ENCODE measurements around the gene SCML1.
A peak's percentile ranks its signal among the peaks of the same experiment; 100 is the strongest.

Gene SCML1

DNA sequence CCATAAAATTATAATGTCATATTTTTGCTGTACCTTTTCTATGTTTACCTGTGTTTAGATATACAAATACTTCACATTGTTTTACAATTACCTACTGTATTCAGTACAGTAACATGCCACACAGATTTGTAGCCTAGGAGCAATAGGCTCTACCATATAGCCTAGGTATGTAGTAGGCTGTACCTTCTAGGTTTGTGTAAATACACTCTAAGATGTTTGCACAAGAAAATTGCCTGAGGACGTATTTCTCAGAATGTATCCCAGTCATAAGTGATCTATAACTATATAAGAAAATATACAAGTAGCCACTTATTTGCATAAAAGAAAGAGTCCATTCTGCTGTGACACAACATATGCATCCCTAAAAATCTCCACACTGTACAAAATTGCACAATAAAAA is 36.3 kb upstream of the SCML1 start:
- H3K4me3 ChIP-seq (ENCODE audit: low read depth, low read length): no peak overlapping the region
- DNase-seq (ENCODE audit: low read depth, low spot score): no peak
- CTCF ChIA-PET: no interaction called here
- TF ChIP-seq, protein P1, sequence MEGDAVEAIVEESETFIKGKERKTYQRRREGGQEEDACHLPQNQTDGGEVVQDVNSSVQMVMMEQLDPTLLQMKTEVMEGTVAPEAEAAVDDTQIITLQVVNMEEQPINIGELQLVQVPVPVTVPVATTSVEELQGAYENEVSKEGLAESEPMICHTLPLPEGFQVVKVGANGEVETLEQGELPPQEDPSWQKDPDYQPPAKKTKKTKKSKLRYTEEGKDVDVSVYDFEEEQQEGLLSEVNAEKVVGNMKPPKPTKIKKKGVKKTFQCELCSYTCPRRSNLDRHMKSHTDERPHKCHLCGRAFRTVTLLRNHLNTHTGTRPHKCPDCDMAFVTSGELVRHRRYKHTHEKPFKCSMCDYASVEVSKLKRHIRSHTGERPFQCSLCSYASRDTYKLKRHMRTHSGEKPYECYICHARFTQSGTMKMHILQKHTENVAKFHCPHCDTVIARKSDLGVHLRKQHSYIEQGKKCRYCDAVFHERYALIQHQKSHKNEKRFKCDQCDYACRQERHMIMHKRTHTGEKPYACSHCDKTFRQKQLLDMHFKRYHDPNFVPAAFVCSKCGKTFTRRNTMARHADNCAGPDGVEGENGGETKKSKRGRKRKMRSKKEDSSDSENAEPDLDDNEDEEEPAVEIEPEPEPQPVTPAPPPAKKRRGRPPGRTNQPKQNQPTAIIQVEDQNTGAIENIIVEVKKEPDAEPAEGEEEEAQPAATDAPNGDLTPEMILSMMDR (IDR thresholded peaks at IDR 0.05; ENCODE audit: insufficient read depth, low read length, missing control alignments): no peak
- POLR2A ChIA-PET: no interaction called here

DNA sequence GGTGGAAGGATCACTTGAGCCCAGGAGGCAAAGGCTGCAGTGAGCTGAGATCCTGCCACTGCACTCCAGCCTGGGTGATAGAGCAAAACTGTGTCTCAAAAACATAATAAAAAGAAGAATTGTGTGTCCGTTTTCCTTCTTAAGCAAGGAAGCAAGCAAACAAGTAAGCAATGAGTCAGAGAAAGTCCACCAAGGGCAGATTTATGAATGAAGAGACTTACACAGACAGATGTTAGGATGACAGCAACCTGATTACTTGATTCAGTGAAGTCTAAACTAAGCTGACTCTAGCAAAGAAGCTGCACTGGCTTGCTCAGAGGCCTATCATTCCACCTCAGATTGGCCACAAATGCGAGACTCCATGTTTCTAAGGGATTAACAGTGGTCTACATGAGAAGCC is 34.1 kb upstream of the SCML1 start:
- DNase-seq (ENCODE audit: low read depth, low spot score): no peak
- POLR2A ChIA-PET: no interaction called here
- TF ChIP-seq, protein P1 (IDR thresholded peaks at IDR 0.05; ENCODE audit: insufficient read depth, low read length, missing control alignments): no peak
- CTCF ChIA-PET: no interaction called here
- no peak overlapping the region for H3K4me3 ChIP-seq (ENCODE audit: low read depth, low read length)

DNA sequence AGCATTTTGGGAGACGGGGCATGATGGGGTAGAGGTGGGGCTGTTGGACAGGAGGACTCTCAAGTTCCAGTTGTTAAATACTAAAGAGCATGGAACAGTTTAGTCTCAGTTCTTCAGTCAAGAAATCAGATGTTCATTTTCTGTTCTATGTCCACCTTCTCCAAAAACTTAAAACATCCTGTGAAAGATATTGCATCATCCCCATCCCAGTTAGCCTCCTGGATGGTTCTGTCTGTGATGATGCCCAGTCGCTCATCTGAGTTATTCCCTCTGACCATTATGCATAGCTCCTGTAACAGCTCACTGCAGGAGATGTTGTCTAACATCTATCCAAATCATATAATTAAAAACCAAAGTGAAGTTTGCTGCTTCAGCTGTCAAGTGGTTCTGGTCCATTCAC is 32.1 kb upstream of the SCML1 start:
- TF ChIP-seq, protein P1 (IDR thresholded peaks at IDR 0.05; ENCODE audit: insufficient read depth, low read length, missing control alignments): no peak
- DNase-seq (ENCODE audit: low read depth, low spot score): no peak
- H3K4me3 ChIP-seq (ENCODE audit: low read depth, low read length): no peak overlapping the region
- POLR2A ChIA-PET: no interaction called here
- CTCF ChIA-PET: interaction anchor here (1.2 kb wide), 1 partner anchor 463 kb away, joined by 3 read pairs; no protein-coding TSS in a partner anchor

DNA sequence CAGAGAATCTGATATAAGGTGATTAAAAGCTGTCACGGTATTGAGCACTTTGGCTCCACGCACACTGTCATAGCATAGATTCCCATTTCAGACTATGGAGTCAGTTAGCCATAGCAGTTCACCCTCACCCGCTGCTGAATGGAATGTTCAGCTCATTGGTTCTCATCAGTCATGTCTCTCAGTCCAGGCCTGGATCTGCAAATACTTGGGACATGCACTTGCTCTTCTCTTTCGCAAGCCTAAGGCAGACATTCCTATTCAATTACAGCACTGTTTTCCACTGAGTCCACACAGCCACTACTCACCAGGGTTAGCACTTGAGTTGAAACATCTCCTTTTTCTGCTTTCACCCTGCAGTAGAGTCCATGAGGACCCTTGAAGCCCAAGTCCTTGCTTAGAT is 30.6 kb upstream of the SCML1 start:
- TF ChIP-seq, protein P1 (IDR thresholded peaks at IDR 0.05; ENCODE audit: insufficient read depth, low read length, missing control alignments): no peak
- DNase-seq (ENCODE audit: low read depth, low spot score): peak; percentile 65
- H3K4me3 ChIP-seq (ENCODE audit: low read depth, low read length): no peak overlapping the region
- ChIA-PET POLR2A (no interaction called here), CTCF (interaction anchor here (1.2 kb wide), 1 partner anchor 465 kb away, joined by 3 read pairs; no protein-coding TSS in a partner anchor)

DNA sequence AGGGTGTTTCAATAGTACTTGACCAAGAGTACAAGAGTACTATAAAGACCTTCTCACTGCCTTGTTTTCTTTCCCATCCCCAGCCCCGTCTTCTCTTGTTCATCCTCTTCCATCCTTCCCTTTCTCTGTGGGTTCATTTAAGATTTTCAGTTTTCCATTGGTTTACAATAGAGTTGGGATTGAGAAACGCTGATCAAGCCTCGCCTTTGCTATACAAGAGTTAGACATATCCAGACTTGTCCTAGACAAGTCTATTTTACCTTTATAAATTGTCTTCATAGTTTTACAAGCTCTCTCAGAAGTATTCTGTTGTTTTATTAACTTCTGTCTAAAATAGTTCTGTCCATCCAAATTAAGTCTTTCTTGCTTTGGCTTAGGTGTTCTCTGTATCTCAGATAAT is 29.6 kb upstream of the SCML1 start:
- DNase-seq (ENCODE audit: low read depth, low spot score): no peak
- ChIA-PET POLR2A (no interaction called here), CTCF (no interaction called here)
- TF ChIP-seq, protein P1 (IDR thresholded peaks at IDR 0.05; ENCODE audit: insufficient read depth, low read length, missing control alignments): no peak
- no peak overlapping the region for H3K4me3 ChIP-seq (ENCODE audit: low read depth, low read length)

DNA sequence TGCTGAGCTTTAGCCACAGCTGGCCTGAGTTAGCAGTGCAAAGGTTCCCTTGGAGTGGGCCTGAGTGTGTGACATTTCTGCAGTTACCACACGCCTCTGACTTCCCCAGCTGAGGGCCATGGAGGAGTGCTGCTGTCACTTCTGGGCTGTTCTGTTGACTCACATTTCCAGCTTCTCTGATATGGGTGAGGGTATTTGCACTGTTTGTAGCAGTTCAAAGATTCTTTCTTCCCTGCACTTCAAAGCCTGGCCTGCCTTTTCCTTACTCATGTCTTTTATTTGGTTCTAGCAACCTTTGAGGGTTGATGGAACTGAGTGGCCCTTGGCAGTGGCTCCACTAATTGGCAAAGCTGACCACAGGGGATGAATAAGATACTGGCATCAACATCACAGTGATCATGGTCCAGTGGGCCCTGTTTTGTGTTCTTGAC is 26.4 kb upstream of the SCML1 start:
- TF ChIP-seq, protein P1 (IDR thresholded peaks at IDR 0.05; ENCODE audit: insufficient read depth, low read length, missing control alignments): no peak
- DNase-seq (ENCODE audit: low read depth, low spot score): no peak
- H3K4me3 ChIP-seq (ENCODE audit: low read depth, low read length): no peak overlapping the region
- ChIA-PET POLR2A (no interaction called here), CTCF (no interaction called here)
